Caco-2 (cell line): ENCODE measurements around the gene SLC27A2. TPM values are rescaled to one million over a fixed set of nuclear protein-coding genes. Genes with fewer than 3 reads are reported as not detected.

Experiments
- BruUV-seq: library from RNA; stranded (reverse); fragments of 400-500 nt; replicated peaks from 2 replicates; lab custom pipeline; 2021; lab: Mats Ljungman, UMichigan
- CTCF ChIA-PET: fragments of 300-600 bp; sonication (Branson Sonifier 250); formaldehyde crosslinking; loops from one replicate; lab custom pipeline; 2022; ENCODE audit warnings: antibody characterized with exemption; lab: Charles Lee
- POLR2A ChIA-PET: fragments of 300-600 bp; sonication (Branson Sonifier 250); formaldehyde crosslinking; loops from one replicate; lab custom pipeline; 2022; ENCODE audit warnings: antibody characterized with exemption; lab: Charles Lee
- DNase-seq, 2 experiments: peaks; one replicate each; pipeline versions ENCODE4 v3.0.0 to v3.0.0-alpha.2; 2020 to 2022
- H3K27me3 ChIP-seq: replicated peaks from 2 replicates; pipeline ENCODE4 v1.6.0; 2011; ENCODE audit warnings: low read length; ENCODE audit not compliant: control insufficient read depth, insufficient read depth
- H3K36me3 ChIP-seq: 2 replicates; pipeline ENCODE4 v1.5.1; 2011; ENCODE audit warnings: low read length; ENCODE audit not compliant: control insufficient read depth, insufficient read depth
- H3K4me1 ChIP-seq: fragments of 250-450 bp; sonication (Bioruptor Pico); 2 replicates; pipeline ENCODE4 v1.5.1; 2020; ENCODE audit warnings: mild to moderate bottlenecking
- H3K4me3 ChIP-seq: 2 replicates; pipeline ENCODE4 v1.5.1; 2011; ENCODE audit warnings: low read depth, mild to moderate bottlenecking, control low read depth, low read length
- H3K9me3 ChIP-seq: fragments of 250-450 bp; sonication (Bioruptor Pico); 2 replicates; pipeline ENCODE4 v1.5.1; 2020; ENCODE audit warnings: mild to moderate bottlenecking, moderate library complexity
- H3K27ac Mint-ChIP-seq: one replicate; pipeline ENCODE4 v1.8.0; 2022; ENCODE audit warnings: mixed read lengths; ENCODE audit not compliant: unreplicated experiment
- H3K27me3 Mint-ChIP-seq: one replicate; pipeline ENCODE4 v1.8.0; 2022; ENCODE audit warnings: mixed read lengths; ENCODE audit not compliant: insufficient read depth, unreplicated experiment
- H3K36me3 Mint-ChIP-seq: one replicate; pipeline ENCODE4 v1.8.0; 2022; ENCODE audit warnings: mild to moderate bottlenecking, mixed read lengths; ENCODE audit not compliant: insufficient read depth, unreplicated experiment
- H3K4me1 Mint-ChIP-seq: one replicate; pipeline ENCODE4 v1.8.0; 2022; ENCODE audit warnings: low read depth, mixed read lengths; ENCODE audit not compliant: unreplicated experiment
- H3K4me3 Mint-ChIP-seq: one replicate; pipeline ENCODE4 v1.8.0; 2022; ENCODE audit warnings: mild to moderate bottlenecking, moderate library complexity, mixed read lengths; ENCODE audit not compliant: unreplicated experiment
- H3K9me3 Mint-ChIP-seq: one replicate; pipeline ENCODE4 v1.8.0; 2022; ENCODE audit warnings: mixed read lengths; ENCODE audit not compliant: unreplicated experiment
- CTCF ChIP-seq, 2 experiments: fragments of 200-600 bp in 1 of 2; IDR thresholded peaks; 1 replicate in 1 of 2; 2 replicates in 1 of 2; pipeline versions ENCODE4 v1.5.1 to v1.8.0; 2011 to 2022; ENCODE audit warnings: antibody characterized with exemption in 1 of 2, control low read depth in 1 of 2, inconsistent platforms in 1 of 2, low read depth in 1 of 2, low read length in 1 of 2, mild to moderate bottlenecking in 1 of 2, moderate library complexity in 1 of 2; ENCODE audit not compliant: insufficient read depth in 1 of 2, severe bottlenecking in 1 of 2, unreplicated experiment in 1 of 2
- intact Hi-C: fragments of 100-400 bp; cut with micrococcal nuclease; formaldehyde crosslinking; loops from one replicate; pipeline ENCODE4 v1.10.0; 2022; ENCODE audit not compliant: unreplicated experiment
- total RNA-seq: library from RNA; stranded (reverse); gene quantifications from 2 replicates; pipeline ENCODE4 v1.2.3, GENCODE V29; 2022

SLC27A2 gene
- total RNA-seq, 1 experiment from 2014 or later, result 31.2 TPM

DNA sequence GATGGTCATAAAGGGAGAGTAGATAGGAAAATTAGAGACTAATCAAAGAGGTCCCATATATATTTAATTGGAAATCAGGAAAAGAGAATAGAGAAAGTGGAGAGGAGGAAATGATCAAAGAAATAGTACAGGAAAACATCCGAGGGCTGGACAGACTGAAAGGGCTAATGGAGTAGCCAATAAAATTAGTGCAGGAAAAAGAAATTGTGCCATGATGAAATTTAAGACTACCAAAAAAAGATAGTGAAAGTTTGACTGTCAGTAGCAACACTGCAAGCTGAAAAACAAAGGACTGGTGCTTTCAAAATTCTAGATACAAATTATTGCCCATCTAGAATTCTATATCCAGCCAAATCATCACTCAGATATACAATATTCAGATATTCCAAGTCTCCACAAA is 36.3 kb downstream of the SLC27A2 start:
- BruUV-seq, result no TSS peak
- intact Hi-C loops, result no loop called here
- CTCF ChIA-PET, result no interaction called here
- POLR2A ChIA-PET, result no interaction called here
- Histone ChIP-seq H3K4me1 (peaks cover 8% of the 10 kb centered on the region; the same call in 1 of the 2 replicates), H3K27me3 (no peaks in the 10 kb centered on the region), H3K9me3 (no peaks in the 10 kb centered on the region), H3K36me3 (no peaks in the 10 kb centered on the region), H3K4me3 (no peak overlapping the region)
- Mint-ChIP-seq H3K9me3 (peaks cover 28% of the 10 kb centered on the region), H3K27ac (no peak overlapping the region), H3K4me3 (no peak overlapping the region), H3K27me3 (no peaks in the 10 kb centered on the region), H3K36me3 (no peaks in the 10 kb centered on the region), H3K4me1 (peaks cover 17% of the 10 kb centered on the region)
- no peak for TF ChIP-seq CTCF (IDR thresholded peaks at IDR 0.05; ENCODE audit: insufficient read depth in 1 of 2, low read depth in 1 of 2, low read length in 1 of 2, severe bottlenecking in 1 of 2, unreplicated experiment in 1 of 2)
- no peak for DNase-seq

GRCh38 chr15:50218691-50219090 is 36.7 kb downstream of the SLC27A2 start:
- Mint-ChIP-seq H3K27ac (no peak overlapping the region), H3K4me3 (no peak overlapping the region), H3K4me1 (peaks cover 17% of the 10 kb centered on the region), H3K36me3 (peaks cover 2% of the 10 kb centered on the region), H3K27me3 (no peaks in the 10 kb centered on the region), H3K9me3 (peaks cover 24% of the 10 kb centered on the region)
- Histone ChIP-seq H3K4me3 (no peak overlapping the region), H3K9me3 (no peaks in the 10 kb centered on the region), H3K36me3 (no peaks in the 10 kb centered on the region), H3K27me3 (no peaks in the 10 kb centered on the region), H3K4me1 (peaks cover 8% of the 10 kb centered on the region; the same call in 1 of the 2 replicates)
- no peak for TF ChIP-seq CTCF (IDR thresholded peaks at IDR 0.05; ENCODE audit: insufficient read depth in 1 of 2, low read depth in 1 of 2, low read length in 1 of 2, severe bottlenecking in 1 of 2, unreplicated experiment in 1 of 2)
- no peak for DNase-seq
- CTCF ChIA-PET, result no interaction called here
- POLR2A ChIA-PET, result no interaction called here
- intact Hi-C loops, result no loop called here
- BruUV-seq, result no TSS peak

DNA sequence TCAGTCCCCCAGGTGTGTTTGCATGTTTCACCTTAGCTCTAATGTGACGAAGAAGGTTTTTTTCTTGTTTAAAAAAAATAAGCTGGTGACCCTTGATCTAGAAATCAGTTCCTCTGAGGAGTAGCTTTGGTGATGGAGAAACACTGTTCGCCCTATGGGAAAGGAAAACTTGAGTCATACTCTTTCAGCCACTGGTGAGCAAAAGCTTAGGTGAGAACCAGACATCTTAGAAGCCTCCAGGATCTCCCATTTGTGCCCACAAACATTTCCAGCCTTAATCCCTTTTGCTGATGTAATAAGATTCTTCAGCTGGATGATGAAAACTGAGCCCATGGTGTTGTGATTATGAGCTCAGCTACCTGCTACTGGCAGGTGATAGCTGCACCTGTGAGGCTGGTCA is 37.8 kb downstream of the SLC27A2 start:
- H3K27me3 Mint-ChIP-seq, result no peaks in the 10 kb centered on the region
- no peaks in the 10 kb centered on the region for H3K36me3 ChIP-seq
- ChIA-PET POLR2A (no interaction called here), CTCF (no interaction called here)
- H3K27me3 ChIP-seq, result no peaks in the 10 kb centered on the region
- no peak overlapping the region for H3K27ac Mint-ChIP-seq
- H3K4me3 ChIP-seq, result no peak overlapping the region
- H3K4me3 Mint-ChIP-seq, result no peak overlapping the region
- intact Hi-C loops, result no loop called here
- peaks cover 4% of the 10 kb centered on the region for H3K36me3 Mint-ChIP-seq
- peaks cover 8% of the 10 kb centered on the region; the same call in 1 of the 2 replicates for H3K4me1 ChIP-seq
- peaks cover 17% of the 10 kb centered on the region for H3K4me1 Mint-ChIP-seq
- no peaks in the 10 kb centered on the region for H3K9me3 ChIP-seq
- no TSS peak for BruUV-seq
- DNase-seq, result peak in 1 of 2 experiments; percentile 8
- peaks cover 13% of the 10 kb centered on the region for H3K9me3 Mint-ChIP-seq
- TF ChIP-seq CTCF (IDR thresholded peaks at IDR 0.05; ENCODE audit: insufficient read depth in 1 of 2, low read depth in 1 of 2, low read length in 1 of 2, severe bottlenecking in 1 of 2, unreplicated experiment in 1 of 2), result no peak
